NCI-H146 treated with DMSO at 0.1 percent for 48 hours (cell line): ENCODE results near the gene GTF2IRD1.
A peak's percentile ranks its signal among the peaks of the same experiment; 100 is the strongest.
"Not testable (repeated sequence)": the region's sequence is repeated elsewhere in the genome, so short reads cannot be mapped to it uniquely, and the experiment has no call there.

Source experiments
- DNase-seq: peaks from one replicate; lab custom pipeline; 2025; ENCODE audit not compliant: unreplicated experiment; lab: John Stamatoyannopoulos, UW

Gene GTF2IRD1

GRCh38 chr7:74430961-74431466 is 22.7 kb upstream of the GTF2IRD1 start:
- no peak for DNase-seq

- not testable (repeated sequence) for DNase-seq
These were observed 16.5 kb upstream of the GTF2IRD1 start for GRCh38 chr7:74437291-74437571.

GRCh38 chr7:74438327-74438726 is 15.4 kb upstream of the GTF2IRD1 start:
- DNase-seq: no peak

- DNase-seq: no peak
These were observed 14.2 kb upstream of the GTF2IRD1 start for GRCh38 chr7:74439541-74439940.

GRCh38 chr7:74440143-74440542 is 13.6 kb upstream of the GTF2IRD1 start:
- DNase-seq: not testable (repeated sequence)

- DNase-seq: no peak
These were observed 11.9 kb upstream of the GTF2IRD1 start for GRCh38 chr7:74441801-74442200.

- DNase-seq: peak; percentile 28
These were observed 10.0 kb upstream of the GTF2IRD1 start for GRCh38 chr7:74443543-74444247.

- no peak for DNase-seq
These were observed 4.6 kb upstream of the GTF2IRD1 start for GRCh38 chr7:74449144-74449543.

- peak; percentile 9 for DNase-seq
These were observed 3.8 kb upstream of the GTF2IRD1 start for GRCh38 chr7:74449809-74450397.

- no peak for DNase-seq
These were observed 871 bp upstream of the GTF2IRD1 start for GRCh38 chr7:74452748-74453321.

- no peak for DNase-seq
These were observed 567 bp downstream of the GTF2IRD1 start for GRCh38 chr7:74454021-74454924.

GRCh38 chr7:74454925-74455288 is 1.2 kb downstream of the GTF2IRD1 start:
- DNase-seq: no peak

GRCh38 chr7:74455291-74455804 is 1.6 kb downstream of the GTF2IRD1 start:
- no peak for DNase-seq

- no peak for DNase-seq
These were observed 2.2 kb downstream of the GTF2IRD1 start for GRCh38 chr7:74455928-74456327.

GRCh38 chr7:74457007-74457406 is 3.3 kb downstream of the GTF2IRD1 start:
- DNase-seq: no peak

- no peak for DNase-seq
These were observed 8.4 kb downstream of the GTF2IRD1 start for GRCh38 chr7:74461970-74462706.

GRCh38 chr7:74462707-74463100 is 9.0 kb downstream of the GTF2IRD1 start:
- DNase-seq: peak; percentile 22

- DNase-seq: no peak
These were observed 11.5 kb downstream of the GTF2IRD1 start for GRCh38 chr7:74464931-74465886.

- DNase-seq: no peak
These were observed 12.6 kb downstream of the GTF2IRD1 start for GRCh38 chr7:74466196-74466813.
